GM18517 (cell line): ENCODE results near the gene CFAP46.

Experiments used
- ATAC-seq: cut with Tn5 transposase; IDR thresholded peaks from one replicate; pipeline ENCODE4 v1.9.1; 2021; ENCODE audit warnings: mild to moderate bottlenecking, moderate library complexity; ENCODE audit not compliant: unreplicated experiment

The CFAP46 gene

DNA sequence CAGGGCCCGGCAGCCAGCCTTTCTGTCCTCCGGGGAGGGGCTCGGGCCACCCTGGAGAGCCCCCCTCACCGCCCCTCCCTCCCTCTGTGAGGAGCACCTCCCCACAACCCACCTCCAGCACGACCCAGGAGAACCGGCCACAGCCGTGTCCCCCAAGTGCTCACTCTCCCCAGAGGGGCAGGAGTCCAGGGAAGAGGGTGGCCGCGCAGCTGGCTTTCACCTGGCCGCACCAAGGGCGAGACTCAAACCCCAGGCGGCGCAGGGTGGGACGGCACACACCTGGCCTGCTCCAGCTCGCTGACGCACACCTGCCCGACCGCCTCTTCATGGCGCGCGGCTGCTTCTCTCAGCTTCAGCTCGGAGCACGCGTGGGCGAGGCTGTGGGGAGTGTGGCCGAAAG lies 73.4 kb downstream of the CFAP46 start:
- ATAC-seq, result no peak

GRCh38 chr10:132867801-132868644 lies 74.3 kb downstream of the CFAP46 start:
- ATAC-seq, result no peak

DNA sequence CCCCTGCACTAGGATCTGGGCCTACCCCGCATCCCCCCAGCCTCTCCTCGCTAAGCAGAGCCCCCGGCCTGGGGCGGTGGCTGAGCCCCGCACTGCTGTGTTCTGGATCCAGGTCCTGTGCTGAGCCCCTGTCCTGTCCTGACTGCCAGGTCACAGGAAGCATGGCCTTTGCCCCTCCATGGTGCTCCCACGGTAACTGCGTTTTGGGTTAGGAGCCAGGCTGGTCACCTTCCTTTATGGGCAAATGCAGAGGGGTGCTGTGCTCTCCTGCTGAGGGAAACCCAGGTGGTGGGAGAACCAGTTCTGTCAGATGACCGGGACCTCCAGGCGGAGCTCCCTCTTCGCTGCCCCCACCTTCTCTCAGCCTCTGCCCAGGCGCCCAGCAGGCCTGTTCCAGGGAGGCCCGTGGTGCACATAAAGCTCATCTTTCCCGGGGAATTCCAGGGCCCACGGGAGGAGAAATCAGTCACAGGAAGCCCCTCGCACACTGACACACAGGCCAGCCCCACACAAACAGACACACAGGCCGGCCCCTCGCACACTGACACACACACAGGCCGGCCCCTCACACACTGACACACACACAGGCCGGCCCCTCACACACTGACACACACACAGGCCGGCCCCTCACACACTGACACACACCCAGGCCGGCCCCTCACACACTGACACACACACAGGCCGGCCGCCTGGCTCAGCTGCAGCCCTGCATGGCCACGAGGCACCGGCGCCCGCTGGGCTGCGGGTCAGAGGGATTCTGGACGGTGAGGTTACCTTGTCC lies 75.6 kb downstream of the CFAP46 start:
- ATAC-seq, result no peak

- no peak for ATAC-seq
These were observed 76.3 kb downstream of the CFAP46 start for GRCh38 chr10:132865851-132866600.

DNA sequence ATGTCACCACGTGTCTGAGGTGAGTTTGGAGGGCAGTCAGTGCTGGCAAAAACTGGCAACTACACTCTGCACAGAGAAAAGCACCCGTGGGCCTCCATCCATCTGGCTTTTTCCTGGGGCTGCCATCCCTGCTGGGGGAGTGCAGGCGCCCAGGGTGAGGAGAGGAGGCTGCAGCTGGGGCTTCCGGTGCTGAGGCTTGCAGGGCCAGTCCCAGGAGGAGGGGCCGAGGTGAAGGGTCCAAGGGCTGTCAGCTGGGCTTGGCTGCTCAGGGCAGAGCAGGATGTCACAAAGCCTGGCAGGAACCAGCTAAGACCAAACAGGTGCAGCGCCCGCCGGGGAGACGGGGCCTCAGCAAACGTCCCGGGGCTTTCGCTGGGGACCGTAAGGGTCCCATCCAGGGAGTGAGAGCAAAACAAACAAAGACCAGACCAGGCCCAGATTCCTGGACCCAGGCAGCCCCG lies 77.2 kb downstream of the CFAP46 start:
- ATAC-seq, result no peak

GRCh38 chr10:132862485-132863420 lies 79.6 kb downstream of the CFAP46 start:
- no peak for ATAC-seq

GRCh38 chr10:132861884-132862461 lies 80.4 kb downstream of the CFAP46 start:
- ATAC-seq, result no peak

DNA sequence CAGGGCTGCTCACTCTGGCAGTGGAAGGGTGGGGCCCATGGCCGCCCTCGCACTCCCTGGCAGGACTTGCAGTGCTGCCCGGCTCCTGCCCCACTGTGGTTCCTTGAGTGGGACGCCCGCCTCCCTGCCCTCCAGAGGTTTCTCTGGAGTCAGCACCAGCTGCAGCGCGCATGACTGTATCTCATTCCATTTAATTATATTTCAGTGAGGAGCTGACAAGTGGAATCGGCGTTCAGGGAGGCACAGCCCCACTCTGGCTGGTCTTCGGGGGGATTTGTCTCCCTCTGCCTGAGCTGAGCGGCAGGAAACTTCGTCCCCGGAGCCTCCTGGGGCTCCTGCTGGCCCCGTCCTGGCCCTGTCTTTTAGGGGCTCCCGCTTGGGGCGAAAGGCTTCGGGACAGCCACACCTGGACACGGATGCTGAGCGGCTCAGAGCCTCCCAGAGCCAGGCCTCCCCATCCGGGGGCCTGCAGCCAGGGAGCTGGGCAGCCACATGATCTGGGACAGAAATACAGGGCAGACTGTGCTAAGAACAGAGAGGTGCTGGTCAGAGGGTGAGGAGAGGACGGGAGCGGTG lies 81.2 kb downstream of the CFAP46 start:
- ATAC-seq, result no peak

DNA sequence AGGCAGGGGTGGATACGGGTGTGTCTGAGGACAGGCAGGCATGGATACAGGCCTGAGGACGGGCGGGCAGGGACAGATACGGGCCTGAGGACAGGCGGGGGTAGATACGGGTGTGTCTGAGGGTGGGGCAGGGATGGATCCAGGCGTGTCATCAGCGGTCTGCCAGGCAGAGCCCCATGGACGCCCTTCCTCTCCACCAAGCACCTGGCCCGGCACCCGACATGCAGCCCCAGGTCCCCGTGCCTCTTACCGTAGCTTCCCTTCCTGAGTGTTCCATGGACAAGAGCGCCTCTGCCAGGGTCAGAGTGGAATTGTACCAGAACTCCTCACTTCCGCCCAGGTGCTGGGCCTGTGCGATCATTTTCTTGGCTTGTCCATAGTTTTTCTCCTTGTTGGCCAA lies 81.8 kb downstream of the CFAP46 start:
- ATAC-seq, result no peak

GRCh38 chr10:132859084-132859855 lies 83.1 kb downstream of the CFAP46 start:
- no peak for ATAC-seq

DNA sequence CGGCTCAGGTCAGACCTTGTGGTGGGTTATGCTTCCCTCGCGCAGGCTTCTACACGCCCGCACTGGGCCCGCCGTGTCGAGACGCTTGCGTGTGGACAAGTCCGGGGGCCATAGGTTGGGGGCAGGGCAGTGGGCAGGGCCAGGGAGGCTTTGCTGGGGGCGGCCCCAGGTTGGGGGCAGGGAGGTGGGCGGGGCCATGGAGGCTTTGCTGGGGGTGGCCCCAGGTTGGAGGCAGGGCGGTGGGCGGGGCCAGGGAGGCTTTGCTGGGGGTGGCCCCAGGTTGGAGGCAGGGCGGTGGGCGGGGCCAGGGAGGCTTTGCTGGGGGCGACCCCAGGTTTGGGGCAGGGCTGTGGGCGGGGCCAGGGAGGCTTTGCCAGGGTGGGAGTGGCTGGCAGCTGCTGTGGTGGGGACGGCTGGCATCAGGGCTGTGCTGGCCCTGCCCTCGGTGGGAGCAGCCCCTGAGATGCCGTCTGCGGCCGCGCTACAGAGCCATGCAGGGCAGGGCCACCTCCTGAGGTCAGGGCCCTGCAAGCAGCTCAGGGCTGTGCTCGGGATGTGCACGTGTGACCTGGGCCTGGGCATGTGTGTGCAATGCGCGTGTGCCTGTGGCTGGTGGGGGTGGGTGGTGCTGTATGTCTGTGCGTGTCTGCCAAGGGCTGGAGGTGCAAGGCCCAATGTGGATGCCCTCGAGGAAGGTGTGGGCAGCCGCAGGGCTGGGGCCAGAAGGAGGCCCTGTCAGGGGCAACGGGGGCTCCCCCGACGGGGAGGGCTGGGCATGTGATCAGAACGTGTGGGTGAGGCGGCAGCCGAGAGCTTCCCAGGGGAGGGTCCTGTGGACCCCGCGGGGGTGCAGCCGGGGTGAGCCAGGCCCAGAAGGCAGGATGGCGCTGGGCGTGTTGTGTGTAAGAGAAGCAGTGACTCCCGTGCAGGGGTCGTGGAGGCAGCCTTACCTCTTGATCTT lies 84.0 kb downstream of the CFAP46 start:
- ATAC-seq, result no peak

- no peak for ATAC-seq
These were observed 85.4 kb downstream of the CFAP46 start for GRCh38 chr10:132856869-132857524.

DNA sequence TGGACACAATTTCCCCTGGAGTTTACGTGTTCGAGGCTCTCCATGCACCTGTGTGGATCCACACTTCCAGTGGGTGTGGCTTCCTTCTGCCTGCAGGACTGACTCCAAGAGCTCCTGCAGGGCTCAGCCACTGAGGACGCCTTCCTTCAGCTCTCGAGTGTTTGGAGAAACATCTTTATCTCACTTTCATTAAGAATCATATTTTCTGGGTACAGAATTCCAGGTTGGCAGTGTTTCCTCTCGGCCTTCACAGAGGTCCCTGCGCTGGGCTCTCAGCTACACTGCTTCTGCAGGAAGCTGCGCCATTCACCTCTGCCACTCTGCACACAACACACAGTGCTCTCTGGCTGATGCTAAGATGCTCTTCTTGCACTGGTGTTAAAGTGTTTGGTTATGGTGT lies 86.5 kb downstream of the CFAP46 start:
- no peak for ATAC-seq

DNA sequence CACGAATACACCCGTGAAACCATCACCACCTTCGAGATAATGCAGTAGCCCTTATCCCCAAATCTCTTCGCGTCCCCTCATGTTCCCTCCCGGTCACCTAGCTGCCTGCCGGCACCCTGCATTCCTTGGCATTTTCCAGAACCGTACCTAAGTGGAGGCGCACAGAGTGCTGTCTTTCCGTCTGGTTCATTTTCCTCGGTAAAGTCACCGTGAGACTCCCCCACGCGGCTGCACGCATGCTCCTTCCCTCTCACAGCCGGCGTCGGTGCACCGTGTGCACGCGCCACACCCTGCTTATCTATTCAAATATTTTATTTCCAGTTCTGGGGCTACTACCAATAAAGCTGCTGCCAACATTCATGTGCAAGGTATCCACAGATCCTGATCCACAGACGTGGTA lies 90.9 kb downstream of the CFAP46 start:
- no peak for ATAC-seq

DNA sequence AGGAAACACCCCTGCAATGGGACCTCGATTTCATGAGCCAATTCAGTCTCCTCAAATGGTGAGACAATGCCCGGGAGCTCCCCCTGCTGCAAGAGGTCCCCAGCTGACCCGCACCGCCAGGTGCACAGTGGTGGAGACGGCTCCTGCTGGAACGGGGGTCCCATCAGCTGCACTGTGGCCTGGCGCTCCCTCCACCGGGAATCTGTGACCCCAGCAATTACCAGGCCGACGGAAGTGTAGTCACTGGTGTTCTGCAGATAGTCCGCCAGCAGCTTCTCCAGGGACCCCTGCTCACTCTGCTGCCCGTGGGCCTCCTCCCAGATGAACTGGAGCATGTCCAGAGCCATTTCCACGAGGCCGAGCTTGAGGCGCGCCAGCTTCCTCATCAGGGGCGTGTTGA lies 91.5 kb downstream of the CFAP46 start:
- ATAC-seq, result no peak

DNA sequence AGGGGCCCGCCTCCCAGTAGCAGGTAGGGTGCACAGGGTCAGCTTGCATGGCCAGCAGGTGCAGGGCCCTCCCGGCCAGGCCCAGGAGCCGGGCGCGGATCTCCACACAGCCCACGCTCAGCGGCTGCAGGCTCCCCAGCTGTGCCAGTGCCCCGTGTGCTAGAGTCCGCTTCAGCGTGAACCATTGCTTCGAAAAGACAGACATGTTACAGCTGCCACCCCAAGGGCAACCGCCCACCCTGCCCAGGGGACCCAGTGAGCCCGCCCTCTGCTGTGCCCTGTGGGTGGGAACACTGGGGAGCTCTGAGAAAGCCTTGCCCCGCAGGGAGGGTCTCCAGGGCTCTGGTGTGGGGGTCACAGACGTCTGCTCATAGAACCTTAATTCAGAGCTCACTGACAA lies 92.1 kb downstream of the CFAP46 start:
- no peak for ATAC-seq

GRCh38 chr10:132849546-132850031 lies 92.8 kb downstream of the CFAP46 start:
- no peak for ATAC-seq
